OCI-LY7 (cell line): ENCODE results near the gene MYL6. TPM values are rescaled to one million over a fixed set of nuclear protein-coding genes. Genes with fewer than 3 reads are reported as not detected.
"Not testable (repeated sequence)": the region's sequence is repeated elsewhere in the genome, so short reads cannot be mapped to it uniquely, and the experiment has no call there.

Experiments
- BruUV-seq: library from RNA; stranded (reverse); fragments of 400-500 nt; replicated peaks from 2 replicates; lab custom pipeline; 2021; lab: Mats Ljungman, UMichigan
- CTCF ChIA-PET: fragments of 300-600 bp; sonication (Branson Sonifier 250); formaldehyde crosslinking; loops from one replicate; lab custom pipeline; 2022; ENCODE audit warnings: antibody characterized with exemption; ENCODE audit not compliant: unreplicated experiment; lab: Charles Lee
- POLR2A ChIA-PET: fragments of 300-600 bp; sonication (Branson Sonifier 250); formaldehyde crosslinking; loops from one replicate; lab custom pipeline; 2022; ENCODE audit warnings: antibody characterized with exemption; lab: Charles Lee
- DNase-seq: peaks from one replicate; pipeline ENCODE4 v3.0.0-alpha.2; 2015; ENCODE audit warnings: low spot score
- H2AFZ ChIP-seq: fragments of 200-600 bp; sonication (generic), shearing (Covaris generic); 2 replicates; pipeline ENCODE4 v1.6.1; 2014; ENCODE audit warnings: mild to moderate bottlenecking, antibody characterized with exemption, low read length, moderate library complexity
- H3K27ac ChIP-seq: fragments of 200-600 bp; sonication (generic); 2 replicates; pipeline ENCODE4 v1.5.1; 2014; ENCODE audit warnings: mixed run types, low read depth, mild to moderate bottlenecking, moderate library complexity, low read length, inconsistent platforms; ENCODE audit not compliant: poor library complexity, severe bottlenecking
- H3K36me3 ChIP-seq: fragments of 200-600 bp; sonication (generic); 2 replicates; pipeline ENCODE4 v1.6.1; 2014; ENCODE audit warnings: mild to moderate bottlenecking, antibody characterized with exemption, low read length, moderate library complexity, mixed read lengths; ENCODE audit not compliant: insufficient read depth
- H3K4me1 ChIP-seq: fragments of 200-600 bp; sonication (generic); 2 replicates; pipeline ENCODE4 v1.5.1; 2014; ENCODE audit warnings: mild to moderate bottlenecking, low read length; ENCODE audit not compliant: insufficient read depth, poor library complexity, severe bottlenecking
- H3K4me2 ChIP-seq: fragments of 200-600 bp; sonication (generic); 2 replicates; pipeline ENCODE4 v1.6.1; 2014; ENCODE audit warnings: mild to moderate bottlenecking, low read length
- H3K4me3 ChIP-seq: fragments of 200-600 bp; sonication (generic); 2 replicates; pipeline ENCODE4 v1.5.1; 2014; ENCODE audit warnings: mild to moderate bottlenecking, low read depth, low read length; ENCODE audit not compliant: poor library complexity, severe bottlenecking
- H3K79me2 ChIP-seq: fragments of 200-600 bp; sonication (generic); 2 replicates; pipeline ENCODE4 v1.6.1; 2016; ENCODE audit warnings: low read depth, mild to moderate bottlenecking, low read length, moderate library complexity, mixed read lengths; ENCODE audit not compliant: insufficient read depth
- H3K9me2 ChIP-seq: fragments of 200-600 bp; sonication (generic); 2 replicates; pipeline ENCODE4 v1.6.1; 2016; ENCODE audit warnings: mild to moderate bottlenecking, low read length, mixed read lengths; ENCODE audit not compliant: insufficient read depth
- H3K9me3 ChIP-seq: fragments of 200-600 bp; sonication (generic); 2 replicates; pipeline ENCODE4 v1.6.1; 2014; ENCODE audit warnings: mild to moderate bottlenecking, mixed run types, low read length, mixed read lengths
- H4K20me1 ChIP-seq: fragments of 200-600 bp; sonication (generic); 2 replicates; pipeline ENCODE4 v1.6.1; 2014; ENCODE audit warnings: mild to moderate bottlenecking, antibody characterized with exemption, low read length, moderate library complexity, mixed read lengths; ENCODE audit not compliant: insufficient read depth
- CTCF ChIP-seq: fragments of 200-600 bp; sonication (generic); conservative IDR thresholded peaks from 2 replicates; pipeline ENCODE4 v1.5.1; 2014; ENCODE audit warnings: mild to moderate bottlenecking, antibody characterized with exemption, low read length, moderate library complexity, mixed read lengths
- EZH2phosphoT487 ChIP-seq: fragments of 200-600 bp; sonication (generic); IDR thresholded peaks from 2 replicates; pipeline ENCODE4 v1.6.1; 2018; ENCODE audit warnings: low read depth, borderline replicate concordance, mild to moderate bottlenecking, mixed run types, antibody characterized with exemption, low read length, moderate library complexity, mixed read lengths
- intact Hi-C: fragments of 100-400 bp; cut with micrococcal nuclease; formaldehyde crosslinking; loops from one replicate; pipeline ENCODE4 v1.10.0; 2022; ENCODE audit not compliant: unreplicated experiment
- total RNA-seq, 2 experiments: library from RNA; depleted of rRNA in 1 of 2; stranded (reverse); fragments of >200 nt in 1 of 2; shearing (Covaris generic) in 1 of 2; gene quantifications; 2 replicates each; pipeline ENCODE4 v1.2.3, GENCODE V29; 2014 to 2022

The MYL6 gene
- total RNA-seq, 2 experiments from 2014 or later: 468 to 574 TPM

GRCh38 chr12:56116267-56117081, 41.7 kb upstream of the MYL6 start, which contains the start of gene RPL41:
TSS of gene RPL41 (plus strand) at chr12:56116633.
- BruUV-seq: no TSS peak
- intact Hi-C loops: loop anchor here (1.0 to 10.0 kb wide), 3 partner anchors 11 to 518 kb away; partner anchors contain the start of gene BAZ2A

GRCh38 chr12:56117082-56117706, 41.0 kb upstream of the MYL6 start:
- ChIA-PET CTCF (interaction anchor here (1.0 kb wide), 2 partner anchors 13 to 72 kb away, joined by 4 read pairs; partner anchors contain the start of genes PA2G4 and SMARCC2), POLR2A (interaction anchor here (0.6 to 5.7 kb wide), 21 partner anchors 7 to 511 kb away, joined by 3 to 64 read pairs (median 4); partner anchors contain the start of genes ESYT1, PA2G4, RNF41 and SMARCC2)
- Histone ChIP-seq H3K79me2 (peaks cover 16% of the 10 kb centered on the region), H3K36me3 (peaks cover 65% of the 10 kb centered on the region), H3K4me3 (peak overlapping the region; percentile 91), H3K4me2 (peak overlapping the region; percentile 71), H3K27ac (peak overlapping the region; percentile 94), H3K4me1 (peaks cover 26% of the 10 kb centered on the region)
- H4K20me1 ChIP-seq, H3K9me3 ChIP-seq, H2AFZ ChIP-seq, H3K9me2 ChIP-seq: not testable (repeated sequence)
- peak; percentile 35 for DNase-seq
- intact Hi-C loops: loop anchor here (2.0 to 10.0 kb wide), 2 partner anchors 378 to 518 kb away; partner anchors contain the start of gene BAZ2A
- BruUV-seq: TSS peak; percentile 97

More at GRCh38 chr12:56116267-56117081, 41.7 kb upstream of the MYL6 start, which contains the start of gene RPL41:
- Histone ChIP-seq H3K27ac (peak within 1 kb of the TSS; percentile 94), H3K36me3 (peaks cover 63% of the 10 kb centered on the region), H3K79me2 (peaks cover 16% of the 10 kb centered on the region), H3K9me3 (no peaks in the 10 kb centered on the region), H3K9me2 (no peaks in the 10 kb centered on the region), H3K4me2 (peak within 1 kb of the TSS; percentile 71), H3K4me3 (peak within 1 kb of the TSS; percentile 91), H2AFZ (peak within 1 kb of the TSS; percentile 62), H3K4me1 (peaks cover 26% of the 10 kb centered on the region), H4K20me1 (no peaks in the 10 kb centered on the region)
- POLR2A ChIA-PET: interaction anchor here (0.6 to 5.7 kb wide), 19 partner anchors 8 to 512 kb away, joined by 3 to 64 read pairs (median 4); partner anchors contain the start of genes ESYT1, PA2G4, RNF41 and SMARCC2
- DNase-seq: peak; percentile 97
- CTCF ChIA-PET: interaction anchor here (1.0 kb wide), 2 partner anchors 12 to 73 kb away, joined by 4 read pairs; partner anchors contain the start of genes PA2G4 and SMARCC2
- no peak for TF ChIP-seq EZH2phosphoT487
- TF ChIP-seq CTCF: no peak; the same call in 1 of the 2 replicates
